Measurements from ENCODE around the gene CADPS. TPM values are rescaled to one million over a fixed set of nuclear protein-coding genes. Genes with fewer than 3 reads are reported as not detected.

The CADPS gene
- total RNA-seq, 1 experiment from 2014 or later = not detected

GRCh38 chr3:62602129-62602770, 273.0 kb downstream of the CADPS start:
- in situ Hi-C loops (cut with HindIII; ENCODE audit: low pct_unique_long_range_greater_than_20kb, low sequenced_read_pairs) (no loop called here), intact Hi-C loops (cut with micrococcal nuclease; ENCODE audit: unreplicated experiment) (no loop called here)
- H3K36me3 ChIP-seq (ENCODE audit: control insufficient read depth, insufficient read depth, low read length) = no peaks in the 10 kb centered on the region
- no peak overlapping the region for H3K4me3 ChIP-seq (ENCODE audit: low read depth in 2 of 2, low read length in 2 of 2)
- TF ChIP-seq POLR2AphosphoS5 (IDR thresholded peaks at IDR 0.05; ENCODE audit: low read depth, low read length) (no peak), TCF7L2 (IDR thresholded peaks at IDR 0.05; ENCODE audit: low read depth, low read length) (no peak)
- TF ChIP-seq, protein P1, sequence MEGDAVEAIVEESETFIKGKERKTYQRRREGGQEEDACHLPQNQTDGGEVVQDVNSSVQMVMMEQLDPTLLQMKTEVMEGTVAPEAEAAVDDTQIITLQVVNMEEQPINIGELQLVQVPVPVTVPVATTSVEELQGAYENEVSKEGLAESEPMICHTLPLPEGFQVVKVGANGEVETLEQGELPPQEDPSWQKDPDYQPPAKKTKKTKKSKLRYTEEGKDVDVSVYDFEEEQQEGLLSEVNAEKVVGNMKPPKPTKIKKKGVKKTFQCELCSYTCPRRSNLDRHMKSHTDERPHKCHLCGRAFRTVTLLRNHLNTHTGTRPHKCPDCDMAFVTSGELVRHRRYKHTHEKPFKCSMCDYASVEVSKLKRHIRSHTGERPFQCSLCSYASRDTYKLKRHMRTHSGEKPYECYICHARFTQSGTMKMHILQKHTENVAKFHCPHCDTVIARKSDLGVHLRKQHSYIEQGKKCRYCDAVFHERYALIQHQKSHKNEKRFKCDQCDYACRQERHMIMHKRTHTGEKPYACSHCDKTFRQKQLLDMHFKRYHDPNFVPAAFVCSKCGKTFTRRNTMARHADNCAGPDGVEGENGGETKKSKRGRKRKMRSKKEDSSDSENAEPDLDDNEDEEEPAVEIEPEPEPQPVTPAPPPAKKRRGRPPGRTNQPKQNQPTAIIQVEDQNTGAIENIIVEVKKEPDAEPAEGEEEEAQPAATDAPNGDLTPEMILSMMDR (IDR thresholded peaks at IDR 0.05) = no peak
- no peak for DNase-seq (ENCODE audit: low read depth, low spot score)
- no peak for ATAC-seq
- no peaks in the 10 kb centered on the region for H3K9me3 ChIP-seq (ENCODE audit: control insufficient read depth, insufficient read depth, low read depth, low read length)
- POLR2A ChIA-PET = no interaction called here
- H3K27ac ChIP-seq (ENCODE audit: low read length) = no peak overlapping the region
- H3K4me1 ChIP-seq (ENCODE audit: control insufficient read depth, insufficient read depth, low read length) = no peaks in the 10 kb centered on the region
- no TSS peak for BruUV-seq (replicated peaks)
- CTCF ChIA-PET = no interaction called here
- H3K27me3 ChIP-seq (ENCODE audit: control insufficient read depth, insufficient read depth, low read length) = no peaks in the 10 kb centered on the region; the same call in 1 of the 2 replicates

DNA sequence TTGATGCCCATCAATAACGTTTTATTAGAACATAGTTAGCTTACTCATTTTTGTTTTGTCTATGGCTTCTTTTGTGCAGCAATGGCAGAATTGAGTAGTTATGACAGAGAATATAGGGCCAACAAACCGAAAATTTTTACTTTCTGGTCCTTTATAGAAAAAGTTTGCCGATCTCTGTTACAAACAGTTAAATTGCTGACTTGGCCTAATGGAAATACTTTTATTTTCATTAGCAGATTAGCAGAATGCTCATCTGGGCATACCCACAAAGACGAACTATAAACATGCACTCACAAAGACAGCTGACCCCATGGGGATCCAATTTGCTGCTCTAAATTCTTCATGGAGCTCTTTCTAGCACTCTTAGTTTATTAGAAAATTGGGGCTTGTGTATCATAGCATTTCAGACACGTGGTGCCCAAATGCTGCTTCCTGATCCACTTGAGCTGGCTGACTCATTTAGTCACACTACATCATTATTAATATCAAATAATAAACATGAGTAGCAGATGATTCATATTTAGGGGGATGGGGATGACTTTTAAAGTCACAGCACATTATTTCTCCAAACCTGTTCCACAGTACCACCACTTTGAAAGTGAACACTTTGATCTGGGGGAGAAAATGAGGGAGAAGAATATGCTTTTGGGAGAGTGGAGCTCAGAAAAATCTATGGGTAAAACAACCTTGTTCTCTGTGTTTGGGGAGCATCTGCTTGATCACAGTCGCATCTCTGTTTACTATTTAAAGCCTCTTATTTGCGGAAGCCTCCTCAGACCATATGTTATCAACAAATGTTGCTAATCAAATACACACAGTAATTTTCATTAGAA, 273.8 kb downstream of the CADPS start:
- TF ChIP-seq, protein P1 (IDR thresholded peaks at IDR 0.05) = no peak
- TF ChIP-seq TCF7L2 (IDR thresholded peaks at IDR 0.05; ENCODE audit: low read depth, low read length) = no peak
- TF ChIP-seq, protein P2, sequence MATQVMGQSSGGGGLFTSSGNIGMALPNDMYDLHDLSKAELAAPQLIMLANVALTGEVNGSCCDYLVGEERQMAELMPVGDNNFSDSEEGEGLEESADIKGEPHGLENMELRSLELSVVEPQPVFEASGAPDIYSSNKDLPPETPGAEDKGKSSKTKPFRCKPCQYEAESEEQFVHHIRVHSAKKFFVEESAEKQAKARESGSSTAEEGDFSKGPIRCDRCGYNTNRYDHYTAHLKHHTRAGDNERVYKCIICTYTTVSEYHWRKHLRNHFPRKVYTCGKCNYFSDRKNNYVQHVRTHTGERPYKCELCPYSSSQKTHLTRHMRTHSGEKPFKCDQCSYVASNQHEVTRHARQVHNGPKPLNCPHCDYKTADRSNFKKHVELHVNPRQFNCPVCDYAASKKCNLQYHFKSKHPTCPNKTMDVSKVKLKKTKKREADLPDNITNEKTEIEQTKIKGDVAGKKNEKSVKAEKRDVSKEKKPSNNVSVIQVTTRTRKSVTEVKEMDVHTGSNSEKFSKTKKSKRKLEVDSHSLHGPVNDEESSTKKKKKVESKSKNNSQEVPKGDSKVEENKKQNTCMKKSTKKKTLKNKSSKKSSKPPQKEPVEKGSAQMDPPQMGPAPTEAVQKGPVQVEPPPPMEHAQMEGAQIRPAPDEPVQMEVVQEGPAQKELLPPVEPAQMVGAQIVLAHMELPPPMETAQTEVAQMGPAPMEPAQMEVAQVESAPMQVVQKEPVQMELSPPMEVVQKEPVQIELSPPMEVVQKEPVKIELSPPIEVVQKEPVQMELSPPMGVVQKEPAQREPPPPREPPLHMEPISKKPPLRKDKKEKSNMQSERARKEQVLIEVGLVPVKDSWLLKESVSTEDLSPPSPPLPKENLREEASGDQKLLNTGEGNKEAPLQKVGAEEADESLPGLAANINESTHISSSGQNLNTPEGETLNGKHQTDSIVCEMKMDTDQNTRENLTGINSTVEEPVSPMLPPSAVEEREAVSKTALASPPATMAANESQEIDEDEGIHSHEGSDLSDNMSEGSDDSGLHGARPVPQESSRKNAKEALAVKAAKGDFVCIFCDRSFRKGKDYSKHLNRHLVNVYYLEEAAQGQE (IDR thresholded peaks at IDR 0.05; ENCODE audit: insufficient read depth in 1 of 2, low read depth in 2 of 2, low read length in 1 of 2) = no peak
- no peak for TF ChIP-seq POLR2AphosphoS5 (IDR thresholded peaks at IDR 0.05; ENCODE audit: low read depth, low read length)
- no peak for TF ChIP-seq SIN3A (IDR thresholded peaks at IDR 0.05; ENCODE audit: borderline replicate concordance, insufficient read depth, low read depth, low read length)
- H3K4me1 ChIP-seq (ENCODE audit: control insufficient read depth, insufficient read depth, low read length) = no peaks in the 10 kb centered on the region
- H3K9me3 ChIP-seq (ENCODE audit: control insufficient read depth, insufficient read depth, low read depth, low read length) = no peaks in the 10 kb centered on the region
- no peaks in the 10 kb centered on the region; the same call in 1 of the 2 replicates for H3K27me3 ChIP-seq (ENCODE audit: control insufficient read depth, insufficient read depth, low read length)
- no peak overlapping the region for H3K4me3 ChIP-seq (ENCODE audit: low read depth in 2 of 2, low read length in 2 of 2)
- ATAC-seq (no peak), DNase-seq (ENCODE audit: low read depth, low spot score) (no peak)
- CTCF ChIA-PET = no interaction called here
- no peak overlapping the region for H3K27ac ChIP-seq (ENCODE audit: low read length)
- no TSS peak for BruUV-seq (replicated peaks)
- POLR2A ChIA-PET = no interaction called here
- H3K36me3 ChIP-seq (ENCODE audit: control insufficient read depth, insufficient read depth, low read length) = no peaks in the 10 kb centered on the region
- intact Hi-C loops (cut with micrococcal nuclease; ENCODE audit: unreplicated experiment) = no loop called here
- in situ Hi-C loops (cut with HindIII; ENCODE audit: low pct_unique_long_range_greater_than_20kb, low sequenced_read_pairs) = no loop called here
